ENCODE measurements around the gene CA11.
"Not testable (repeated sequence)": the region's sequence is repeated elsewhere in the genome, so short reads cannot be mapped to it uniquely, and the experiment has no call there.

CA11 gene

GRCh38 chr19:48646001-48646721 is at the start of gene CA11:
TSS of gene CA11 (minus strand) at chr19:48646187. CDS start at chr19:48645632, 555 bp downstream.
- DNase-seq = peak; percentile 80

DNA sequence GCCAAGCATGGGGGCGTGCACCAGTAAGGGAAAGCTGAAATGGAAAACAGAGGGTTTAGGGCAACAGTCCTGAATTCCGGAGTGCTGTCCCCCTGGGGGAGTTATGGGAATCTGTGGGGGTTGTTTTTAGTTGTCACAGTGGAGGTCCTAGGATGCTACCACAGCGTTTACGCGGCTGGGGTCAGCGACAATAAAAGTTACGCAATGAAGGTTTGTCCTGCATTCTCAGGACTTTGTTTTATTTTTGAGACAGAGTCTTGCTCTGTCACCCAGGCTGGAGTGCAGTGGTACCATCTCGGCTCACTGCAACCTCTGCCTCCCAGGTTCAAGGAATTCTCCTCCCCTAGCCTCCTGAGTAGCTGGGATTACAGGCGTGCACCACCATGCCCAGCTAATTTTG is 47.6 kb upstream of the CA11 start:
- DNase-seq = not testable (repeated sequence)

- no peak for DNase-seq
Observed at GRCh38 chr19:48689449-48689848, 43.5 kb upstream of the CA11 start.

- DNase-seq = no peak
Observed at GRCh38 chr19:48687776-48688175, 41.8 kb upstream of the CA11 start.

DNA sequence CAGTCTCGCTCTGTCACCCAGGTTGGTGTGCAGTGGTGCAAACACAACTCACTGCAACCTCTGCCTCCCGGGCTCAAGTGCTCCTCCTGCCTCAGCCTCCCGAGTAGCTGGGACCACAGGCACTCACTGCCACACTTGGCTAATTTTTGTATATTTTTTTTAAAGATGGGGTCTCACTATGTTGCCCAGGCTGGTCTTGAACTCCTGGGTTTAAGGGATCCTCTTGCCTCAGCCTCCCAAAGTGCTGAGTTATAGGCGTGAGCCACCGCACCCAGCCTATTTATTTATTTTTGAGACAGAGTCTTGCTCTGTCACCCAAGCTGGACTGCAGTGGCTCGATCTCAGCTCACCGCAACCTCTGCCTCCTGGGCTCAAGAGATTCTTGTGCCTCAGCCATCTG is 40.6 kb upstream of the CA11 start:
- DNase-seq = not testable (repeated sequence)

DNA sequence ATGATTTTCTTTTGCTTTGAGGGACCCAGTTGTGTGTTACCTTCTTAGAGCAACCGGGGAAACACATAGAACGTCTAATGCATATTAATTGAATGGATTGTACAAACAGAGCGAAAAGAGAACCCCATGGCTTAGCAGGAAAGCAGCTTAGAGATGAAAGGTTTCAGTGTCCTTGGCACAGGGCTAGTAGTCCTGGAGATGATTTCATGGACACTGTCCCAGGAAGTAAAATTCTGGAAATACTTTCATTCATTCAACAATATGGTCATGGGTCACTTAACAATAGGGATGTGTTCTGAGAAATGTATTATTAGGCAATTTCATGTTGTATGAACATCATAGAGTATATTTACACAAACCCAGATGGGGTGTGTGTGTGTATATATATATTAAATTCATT is 40.1 kb upstream of the CA11 start:
- DNase-seq = no peak

DNA sequence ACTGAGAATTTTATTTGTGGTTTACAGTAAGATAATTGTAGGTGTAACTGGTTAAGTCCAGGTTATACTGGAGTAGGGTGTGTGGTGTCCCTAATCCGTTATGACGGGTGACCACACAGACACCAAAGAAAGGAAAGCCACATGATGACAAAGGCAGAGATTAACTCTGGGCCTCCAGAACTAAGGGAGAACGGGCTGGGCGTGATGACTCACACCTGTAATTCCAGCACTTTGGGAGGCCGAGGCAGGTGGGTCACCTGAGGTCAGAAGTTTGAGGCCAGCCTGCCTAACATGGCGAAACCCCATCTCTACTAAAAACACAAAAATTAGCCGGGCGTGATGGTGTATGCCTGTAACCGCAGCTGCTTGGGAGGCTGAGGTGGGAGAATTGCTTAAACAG is 39.6 kb upstream of the CA11 start:
- no peak for DNase-seq

- DNase-seq = no peak
Observed at GRCh38 chr19:48683349-48683748, 37.4 kb upstream of the CA11 start.

DNA sequence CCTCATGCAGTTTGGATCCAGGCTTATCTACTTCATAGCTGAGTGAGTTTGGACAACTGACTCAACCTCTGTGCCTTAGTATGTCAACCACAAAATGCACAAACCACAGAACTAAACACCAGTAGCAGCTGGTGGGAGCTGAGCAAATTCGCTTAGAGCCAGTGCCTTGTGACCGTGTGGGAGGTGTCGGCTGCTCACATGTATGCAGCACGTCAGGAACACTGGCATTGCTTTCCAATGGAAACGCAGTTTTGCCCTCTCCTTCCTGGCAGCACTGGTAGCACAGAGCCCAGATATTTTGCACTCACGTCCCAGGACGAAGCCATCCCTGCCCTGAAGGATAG is 35.1 kb upstream of the CA11 start:
- peak; percentile 97 for DNase-seq

- DNase-seq = no peak
Observed at GRCh38 chr19:48680436-48681126, 34.6 kb upstream of the CA11 start.

DNA sequence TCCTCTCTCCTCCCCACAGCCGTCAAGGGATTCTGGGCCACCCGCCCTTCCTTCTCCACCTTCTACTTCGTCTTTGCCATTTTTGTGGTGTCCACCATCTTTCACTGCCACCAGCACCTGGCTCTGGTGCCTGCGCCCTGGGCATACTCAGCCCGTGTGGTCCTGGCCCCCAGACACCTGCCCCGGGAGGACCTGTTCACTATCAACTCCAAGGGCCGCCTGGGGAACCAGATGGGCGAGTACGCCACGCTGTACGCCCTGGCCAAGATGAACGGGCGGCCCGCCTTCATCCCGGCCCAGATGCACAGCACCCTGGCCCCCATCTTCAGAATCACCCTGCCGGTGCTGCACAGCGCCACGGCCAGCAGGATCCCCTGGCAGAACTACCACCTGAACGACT is 34.0 kb upstream of the CA11 start:
- not testable (repeated sequence) for DNase-seq

- DNase-seq = peak; percentile 53
Observed at GRCh38 chr19:48678201-48678600, 32.2 kb upstream of the CA11 start.

- no peak for DNase-seq
Observed at GRCh38 chr19:48676887-48677286, 30.9 kb upstream of the CA11 start.

DNA sequence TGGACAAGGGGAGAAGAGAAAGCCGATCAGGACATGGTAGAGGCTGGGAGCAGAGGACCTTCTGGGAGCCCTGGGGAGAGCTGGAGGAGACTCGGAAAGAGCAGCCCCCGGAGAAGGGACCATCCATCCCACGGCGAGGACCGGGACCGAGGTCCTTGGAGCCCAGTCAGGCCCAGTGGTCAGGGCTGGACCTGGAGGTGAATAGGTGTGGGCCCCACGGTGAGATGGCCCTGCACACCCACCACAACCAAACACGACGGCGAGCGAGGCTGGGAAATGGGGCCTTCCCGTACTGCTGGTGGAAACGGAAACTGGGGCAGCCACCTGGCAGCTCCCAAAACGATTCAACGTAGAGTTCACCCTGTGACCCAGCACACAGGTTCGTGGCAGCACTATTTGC is 30.5 kb upstream of the CA11 start:
- DNase-seq = no peak

DNA sequence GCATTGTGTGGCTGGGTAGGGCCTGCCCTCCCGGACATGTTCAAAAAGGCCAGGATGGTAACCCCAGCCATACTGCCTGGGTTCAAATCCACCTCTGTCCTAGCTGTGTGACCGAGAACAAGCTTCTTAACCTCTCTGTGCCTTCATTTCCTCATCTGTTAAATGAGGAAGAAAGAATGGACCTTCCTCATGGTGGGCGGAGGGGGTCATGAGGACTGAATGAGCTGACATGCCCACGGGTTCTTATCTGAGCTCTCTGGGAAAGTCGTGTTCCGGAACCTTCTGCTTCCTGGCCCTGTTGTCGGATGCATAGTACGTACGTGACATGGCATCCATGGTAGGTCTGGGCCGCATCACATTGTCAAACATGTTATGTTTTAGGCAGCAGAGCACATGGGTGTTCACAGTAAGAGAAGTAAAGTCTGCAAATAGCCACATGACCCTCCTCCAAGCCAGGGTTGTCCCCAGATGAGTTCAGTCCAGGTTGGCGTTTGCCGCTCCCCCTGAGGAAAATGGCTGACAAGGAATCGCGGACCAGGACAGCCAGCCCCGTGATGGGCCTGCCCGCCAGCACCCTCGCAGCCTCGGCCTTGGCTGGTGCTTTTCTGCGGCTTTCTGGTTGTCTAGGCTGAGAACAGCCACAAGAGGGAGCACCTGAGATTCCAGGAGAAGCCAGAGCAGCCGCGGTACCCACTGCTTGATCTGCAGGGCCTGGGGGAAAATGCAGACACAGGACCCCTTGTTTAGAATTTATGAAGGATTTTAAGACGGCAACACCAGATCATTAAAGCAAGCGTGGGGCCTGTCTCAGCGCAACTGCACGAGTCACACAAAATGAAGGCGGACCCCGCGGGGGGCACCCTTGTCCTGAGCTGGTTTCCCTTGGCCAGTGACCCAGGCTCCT is 29.2 kb upstream of the CA11 start:
- peak; percentile 65 for DNase-seq

DNA sequence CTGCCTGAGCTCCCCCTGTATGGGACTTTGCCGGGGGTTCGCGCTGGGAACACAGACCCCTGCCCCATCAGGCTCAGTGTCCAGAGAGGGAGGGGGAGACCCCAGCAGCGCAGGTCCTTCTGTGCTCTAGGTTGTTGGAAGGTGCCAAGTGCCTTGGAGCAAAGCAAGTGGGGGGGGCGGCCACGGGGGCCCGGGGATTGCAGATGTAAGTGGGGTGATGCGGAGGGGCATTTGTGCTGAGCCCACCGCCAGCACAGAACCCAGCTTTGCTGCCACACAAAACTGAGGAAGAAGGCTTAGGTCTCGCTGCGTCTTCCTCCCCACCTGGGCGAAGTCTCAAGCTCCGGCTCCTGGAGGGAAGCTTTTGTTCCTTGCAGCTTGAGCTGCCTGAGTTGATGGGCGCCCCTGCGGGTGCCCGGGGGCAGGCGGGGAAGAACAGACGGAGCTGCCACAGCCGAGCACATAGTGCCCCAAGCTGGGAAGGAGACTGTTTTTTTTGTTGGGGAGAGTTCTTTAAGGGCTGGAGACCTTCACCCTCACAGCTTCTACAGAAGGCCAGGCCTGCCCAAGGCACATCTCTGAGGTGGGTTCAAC is 28.3 kb upstream of the CA11 start:
- no peak for DNase-seq

- DNase-seq = no peak
Observed at GRCh38 chr19:48673436-48674100, 27.6 kb upstream of the CA11 start.

DNA sequence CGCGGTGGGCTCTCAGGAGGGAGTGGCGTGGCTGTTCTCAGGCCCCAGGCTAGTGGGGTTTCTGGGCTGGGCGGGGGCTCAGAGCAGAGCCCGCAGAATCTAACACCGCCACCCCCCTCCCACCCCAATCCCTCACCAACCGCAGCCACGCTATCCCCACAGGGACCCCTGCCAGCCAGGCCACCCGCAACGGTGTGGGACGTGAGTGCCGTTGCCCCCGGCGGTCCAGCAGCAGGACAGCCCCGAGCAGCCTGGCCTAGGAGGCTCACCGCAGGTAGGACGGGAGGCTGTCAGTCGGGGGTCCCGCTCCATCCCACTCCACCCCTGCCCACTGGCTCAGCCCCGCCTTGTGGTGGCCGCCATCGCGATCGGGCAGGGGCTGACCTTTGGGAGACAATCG is 27.0 kb upstream of the CA11 start, which contains the start of gene NTN5:
TSS of gene NTN5 (minus strand) at position 24 of the 400 bp plus-strand sequence. CDS start 2,031 bp downstream, outside the sequence.
- no peak for DNase-seq

GRCh38 chr19:48671446-48671995 is 25.5 kb upstream of the CA11 start:
- DNase-seq = no peak

DNA sequence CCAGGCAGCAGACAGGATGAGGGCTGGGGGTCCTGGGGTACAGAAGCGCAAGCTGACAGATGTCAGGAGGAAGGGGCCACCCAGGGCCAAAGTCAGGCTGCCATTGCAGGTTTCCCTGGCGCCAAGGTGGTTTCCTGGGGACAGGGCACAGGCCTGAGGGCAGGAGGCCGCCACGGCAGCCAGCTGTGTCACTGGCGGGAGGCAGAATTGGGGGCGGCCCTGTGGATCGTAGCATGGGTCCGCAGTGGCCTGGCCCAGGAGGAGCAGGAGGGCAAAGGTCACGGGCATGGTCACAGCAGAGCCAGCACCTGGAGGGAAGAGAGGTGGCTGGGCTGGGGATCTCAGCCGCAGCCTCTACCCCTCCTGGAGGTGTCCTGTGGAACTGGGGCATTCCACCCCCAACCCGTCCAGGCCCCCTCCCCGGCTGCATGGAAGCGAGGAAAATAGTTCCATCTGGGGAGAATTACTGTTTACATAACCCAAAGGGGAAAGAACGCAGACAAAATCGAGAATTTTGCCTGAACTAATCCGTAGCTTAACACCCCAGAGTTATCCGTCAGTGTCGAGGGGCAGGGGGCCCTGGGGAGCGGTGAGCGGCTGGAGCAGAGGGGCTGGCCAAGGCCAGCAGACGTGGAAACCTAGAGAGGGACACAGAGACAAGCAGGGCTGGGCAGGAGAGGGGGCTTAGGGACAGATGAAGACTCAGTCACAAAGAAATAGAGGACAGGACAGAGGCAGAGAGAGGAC is 24.9 kb upstream of the CA11 start:
- no peak for DNase-seq

GRCh38 chr19:48669903-48670668 is 24.1 kb upstream of the CA11 start:
- DNase-seq = no peak

Data from NCI-H226 (cell line).